ENCODE measurements around the gene CUBN.
A peak's percentile ranks its signal among the peaks of the same experiment; 100 is the strongest.

The CUBN gene

DNA sequence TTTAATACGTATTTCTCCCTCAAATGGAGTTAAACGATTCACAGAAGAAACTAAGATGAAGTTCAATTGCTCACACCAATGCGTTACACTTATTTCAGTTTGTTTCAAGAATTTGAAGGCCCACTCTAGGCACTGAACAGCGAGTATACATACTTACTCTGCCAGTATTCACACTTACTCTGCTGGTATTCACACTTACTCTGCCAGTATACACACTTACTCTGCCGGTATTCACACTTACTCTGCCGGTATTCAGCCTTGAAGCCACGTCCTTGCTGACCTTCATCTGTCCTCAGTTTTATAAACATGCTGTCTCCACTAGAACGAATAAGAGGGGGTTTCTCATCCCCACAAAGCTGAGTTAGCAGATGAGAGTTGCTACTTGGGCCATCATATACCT, 86.0 kb downstream of the CUBN start:
- Histone ChIP-seq H3K36me3 (ENCODE audit: control insufficient read depth, insufficient read depth, low read length) (no peaks in the 10 kb centered on the region), H3K27ac (ENCODE audit: low read depth, low read length, severe bottlenecking) (no peak overlapping the region), H3K9me3 (ENCODE audit: control insufficient read depth, low read length) (no peaks in the 10 kb centered on the region), H3K4me1 (ENCODE audit: control insufficient read depth, insufficient read depth, low read length, poor library complexity, severe bottlenecking) (peaks cover 8% of the 10 kb centered on the region), H3K4me3 (ENCODE audit: extremely low read depth, insufficient read depth, low read length, poor library complexity, severe bottlenecking) (no peak overlapping the region)
- 87 to 89% methylated on average over 5 to 6 of the region's 8 CpGs for WGBS, 2 experiments (ENCODE audit: insufficient coverage in 2 of 2)

DNA sequence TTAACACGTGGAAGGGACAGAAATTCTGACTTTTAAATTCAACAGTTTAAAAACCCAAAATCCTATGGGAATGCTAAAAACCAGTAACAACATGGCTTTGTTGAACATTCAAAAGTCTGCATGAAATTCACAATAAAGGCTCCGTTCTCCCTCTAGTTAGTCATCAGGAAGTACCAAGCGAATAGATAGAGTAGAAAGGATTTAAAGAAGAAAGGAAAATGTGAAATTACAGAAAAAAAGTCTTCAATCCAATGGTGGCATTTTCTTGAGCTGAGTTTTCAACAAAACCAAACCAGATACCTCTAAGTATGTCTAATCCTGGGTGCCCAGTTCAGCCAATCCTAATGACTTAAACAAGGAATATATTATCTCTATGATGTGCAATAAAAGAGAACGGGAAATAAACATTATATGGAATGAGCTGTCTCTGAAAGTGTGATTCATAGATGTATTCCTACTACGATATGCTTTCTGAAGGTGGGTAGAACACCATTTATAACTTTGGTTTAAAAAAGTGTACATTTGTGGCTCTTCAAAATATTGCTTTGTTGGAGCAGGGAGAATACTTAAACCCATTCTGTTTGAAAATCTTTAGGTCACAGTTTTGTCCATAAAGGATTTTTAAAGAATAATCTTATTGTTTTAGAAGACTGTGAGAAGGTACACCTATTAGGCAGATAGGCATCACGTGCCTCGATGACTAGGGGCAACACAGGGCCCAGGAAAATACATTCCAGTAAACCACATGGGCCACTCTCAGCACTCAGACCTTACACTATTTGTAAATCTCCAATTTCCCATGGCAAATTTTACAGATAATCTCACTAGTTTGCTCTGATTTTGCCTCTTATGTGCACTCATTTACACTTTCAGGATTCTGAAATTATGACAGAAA, 87.7 kb downstream of the CUBN start:
- H3K9me3 ChIP-seq (ENCODE audit: control insufficient read depth, low read length): no peaks in the 10 kb centered on the region
- 100% methylated on average over 1 of the region's 7 CpGs; no CpG with 5 or more reads in 1 of the 2 experiments for WGBS, 2 experiments (ENCODE audit: insufficient coverage in 2 of 2)
- no peaks in the 10 kb centered on the region for H3K36me3 ChIP-seq (ENCODE audit: control insufficient read depth, insufficient read depth, low read length)
- no peak overlapping the region for H3K4me3 ChIP-seq (ENCODE audit: extremely low read depth, insufficient read depth, low read length, poor library complexity, severe bottlenecking)
- peaks cover 11% of the 10 kb centered on the region for H3K4me1 ChIP-seq (ENCODE audit: control insufficient read depth, insufficient read depth, low read length, poor library complexity, severe bottlenecking)
- H3K27ac ChIP-seq (ENCODE audit: low read depth, low read length, severe bottlenecking): no peak overlapping the region

DNA sequence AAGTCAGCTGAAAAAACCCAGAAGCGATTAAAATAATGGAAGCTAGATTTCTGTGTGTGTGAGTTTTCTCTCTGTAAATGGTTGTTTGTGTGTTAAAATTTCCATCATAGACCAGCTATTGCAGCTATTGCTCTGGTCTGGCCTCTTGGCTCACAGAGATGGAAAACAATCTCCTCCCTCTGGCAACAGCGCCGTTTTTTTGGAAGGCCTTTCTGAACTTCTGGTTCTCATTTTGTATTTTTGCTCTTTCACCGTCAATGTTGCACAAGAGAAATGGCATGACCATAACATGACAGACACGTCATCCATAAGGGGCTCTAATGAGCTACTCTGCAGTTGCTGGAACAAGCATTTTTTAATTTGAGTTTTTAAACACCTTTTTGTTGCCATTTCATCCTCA, 91.0 kb downstream of the CUBN start:
- WGBS, 2 experiments (ENCODE audit: insufficient coverage in 2 of 2): 87 to 98% methylated on average over 4 to 5 of the region's 5 CpGs

DNA sequence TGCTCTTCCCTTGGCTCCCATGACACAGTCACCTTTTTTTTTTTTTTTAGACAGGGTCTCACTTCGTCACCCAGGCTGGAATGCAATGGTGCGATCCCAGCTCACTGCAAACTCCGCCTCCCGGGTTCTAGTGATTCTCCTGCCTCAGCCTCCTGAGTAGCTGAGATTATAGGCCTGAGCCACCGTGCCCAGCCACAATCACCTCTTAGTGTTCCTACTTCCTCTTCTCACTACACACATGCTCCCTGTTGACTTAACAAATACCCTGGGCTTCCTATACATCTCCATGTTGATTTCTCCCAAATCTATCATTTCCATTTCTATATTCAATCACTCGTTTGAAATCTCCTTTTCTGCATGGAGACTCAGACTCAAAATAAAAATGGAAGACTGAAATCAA, 91.7 kb downstream of the CUBN start:
- Histone ChIP-seq H3K4me3 (ENCODE audit: extremely low read depth, insufficient read depth, low read length, poor library complexity, severe bottlenecking) (no peak overlapping the region), H3K9me3 (ENCODE audit: control insufficient read depth, low read length) (no peaks in the 10 kb centered on the region)
- WGBS, 2 experiments (ENCODE audit: insufficient coverage in 2 of 2): 97 to 98% methylated on average over 3 to 5 of the region's 6 CpGs

More for the DNA sequence above, 91.0 kb downstream of the CUBN start:
- Histone ChIP-seq H3K36me3 (ENCODE audit: control insufficient read depth, insufficient read depth, low read length) (no peaks in the 10 kb centered on the region), H3K9me3 (ENCODE audit: control insufficient read depth, low read length) (no peaks in the 10 kb centered on the region), H3K27ac (ENCODE audit: low read depth, low read length, severe bottlenecking) (no peak overlapping the region), H3K4me1 (ENCODE audit: control insufficient read depth, insufficient read depth, low read length, poor library complexity, severe bottlenecking) (peaks cover 11% of the 10 kb centered on the region), H3K4me3 (ENCODE audit: extremely low read depth, insufficient read depth, low read length, poor library complexity, severe bottlenecking) (no peak overlapping the region)

DNA sequence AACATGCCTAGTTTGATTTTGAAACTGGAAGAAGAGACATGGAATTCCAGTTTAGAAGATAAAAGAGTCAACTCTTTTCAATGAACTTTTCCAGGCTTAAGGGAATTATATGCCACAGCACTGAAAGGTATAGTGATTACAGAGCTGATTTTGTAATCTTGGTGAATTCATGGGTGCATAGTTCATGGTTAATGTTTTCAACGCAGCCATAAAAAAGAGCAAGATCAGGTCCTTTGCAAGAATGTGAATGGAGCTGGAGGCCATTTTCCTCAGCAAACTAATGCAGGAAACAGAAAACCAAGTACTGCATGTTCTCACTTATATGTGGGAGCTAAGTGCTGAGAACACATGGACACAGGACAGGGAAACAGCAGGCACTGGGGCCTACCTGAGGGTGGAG, 94.2 kb downstream of the CUBN start:
- Histone ChIP-seq H3K4me1 (ENCODE audit: control insufficient read depth, insufficient read depth, low read length, poor library complexity, severe bottlenecking) (peaks cover 21% of the 10 kb centered on the region), H3K9me3 (ENCODE audit: control insufficient read depth, low read length) (no peaks in the 10 kb centered on the region), H3K27ac (ENCODE audit: low read depth, low read length, severe bottlenecking) (no peak overlapping the region), H3K36me3 (ENCODE audit: control insufficient read depth, insufficient read depth, low read length) (no peaks in the 10 kb centered on the region), H3K4me3 (ENCODE audit: extremely low read depth, insufficient read depth, low read length, poor library complexity, severe bottlenecking) (no peak overlapping the region)
- WGBS, 2 experiments (ENCODE audit: insufficient coverage in 2 of 2): 100% methylated on average over 1 of the region's 1 CpG; no CpG with 5 or more reads in 1 of the 2 experiments

More for the DNA sequence above, 91.7 kb downstream of the CUBN start:
- Histone ChIP-seq H3K36me3 (ENCODE audit: control insufficient read depth, insufficient read depth, low read length) (no peaks in the 10 kb centered on the region), H3K4me1 (ENCODE audit: control insufficient read depth, insufficient read depth, low read length, poor library complexity, severe bottlenecking) (peaks cover 11% of the 10 kb centered on the region), H3K27ac (ENCODE audit: low read depth, low read length, severe bottlenecking) (no peak overlapping the region)

DNA sequence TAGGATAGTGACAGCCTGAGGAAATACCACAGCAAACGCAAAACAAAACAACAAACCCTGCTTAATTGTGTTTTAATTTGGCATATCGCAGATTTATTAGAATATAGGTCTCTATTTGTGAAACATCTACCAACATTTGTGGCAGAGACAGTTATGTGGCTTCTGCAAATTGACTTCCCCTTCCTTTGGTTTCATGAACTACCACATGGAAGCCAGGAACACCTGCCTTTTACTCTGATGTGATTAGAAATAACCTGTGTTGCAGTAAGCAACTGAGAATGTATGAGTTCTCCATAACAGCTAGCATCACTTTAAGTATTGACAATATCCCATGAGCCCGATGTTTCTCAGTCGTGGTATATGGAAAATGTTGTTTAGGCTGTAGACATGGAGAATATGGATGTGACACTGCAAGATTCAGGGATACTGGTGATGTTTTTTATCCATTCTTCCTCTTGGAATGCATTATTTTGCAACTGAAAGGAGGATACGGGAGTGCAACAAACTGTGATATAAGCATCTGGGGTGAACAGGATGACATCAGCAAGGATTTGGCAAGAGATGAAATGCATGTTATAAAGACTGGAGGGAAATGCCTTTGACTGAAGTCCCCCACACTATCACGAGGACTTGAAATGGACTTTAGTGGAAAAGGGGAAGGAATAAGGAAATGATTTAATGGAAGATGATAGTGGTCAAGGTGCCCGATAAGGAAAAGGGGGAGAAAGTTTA, 95.9 kb downstream of the CUBN start:
- H3K36me3 ChIP-seq (ENCODE audit: control insufficient read depth, insufficient read depth, low read length): no peaks in the 10 kb centered on the region
- no peak overlapping the region for H3K4me3 ChIP-seq (ENCODE audit: extremely low read depth, insufficient read depth, low read length, poor library complexity, severe bottlenecking)
- no peak overlapping the region for H3K27ac ChIP-seq (ENCODE audit: low read depth, low read length, severe bottlenecking)
- 100% methylated on average over 2 to 4 of the region's 7 CpGs for WGBS, 2 experiments (ENCODE audit: insufficient coverage in 2 of 2)
- H3K9me3 ChIP-seq (ENCODE audit: control insufficient read depth, low read length): no peaks in the 10 kb centered on the region
- peaks cover 33% of the 10 kb centered on the region for H3K4me1 ChIP-seq (ENCODE audit: control insufficient read depth, insufficient read depth, low read length, poor library complexity, severe bottlenecking)

DNA sequence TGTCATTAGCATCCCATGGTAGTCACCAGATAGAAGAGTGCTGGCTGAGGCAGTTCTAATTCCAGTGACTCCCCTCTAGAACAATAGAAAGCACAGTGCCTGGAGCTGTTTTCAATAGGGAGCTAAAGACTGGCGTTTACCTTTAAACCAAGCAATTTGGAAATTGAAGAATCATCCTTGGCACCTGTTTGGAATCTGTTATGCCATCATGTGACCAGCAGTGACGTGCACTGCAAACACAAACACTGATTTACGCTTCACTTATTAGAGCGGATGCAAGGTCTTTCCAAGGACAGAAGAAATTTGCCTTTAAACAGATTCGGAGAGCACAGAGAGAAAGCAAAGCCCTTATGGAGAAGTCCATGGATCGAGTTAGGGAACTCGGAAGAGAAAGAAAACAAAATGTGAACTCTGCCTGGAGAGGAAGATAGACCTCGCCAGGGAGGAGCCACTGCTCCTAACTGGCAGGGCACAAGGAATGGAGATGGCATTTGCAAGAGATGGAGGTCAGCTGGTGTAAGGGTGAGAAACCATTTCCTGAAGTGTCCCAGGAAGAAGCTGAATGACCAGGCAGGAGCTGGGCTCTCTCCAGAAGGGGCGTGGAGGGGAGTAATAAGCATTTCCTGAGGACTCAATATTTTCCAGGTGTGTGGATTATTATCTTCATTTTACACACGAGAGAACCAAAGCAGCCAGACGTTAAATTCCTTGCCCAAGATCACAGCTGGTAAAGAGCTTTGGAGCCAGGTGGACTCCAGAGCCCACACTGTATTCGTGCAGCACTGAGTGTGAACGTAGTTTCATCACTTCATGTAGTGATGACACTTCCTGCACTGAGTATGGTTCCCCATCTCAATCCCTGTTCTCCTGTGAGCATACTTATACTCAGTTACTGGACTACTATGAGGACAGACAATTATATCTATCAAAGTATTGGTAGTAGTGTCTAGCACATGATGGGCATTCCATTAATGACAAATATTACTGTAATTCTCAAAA, 97.7 kb downstream of the CUBN start:
- no peak overlapping the region for H3K4me3 ChIP-seq (ENCODE audit: extremely low read depth, insufficient read depth, low read length, poor library complexity, severe bottlenecking)
- H3K9me3 ChIP-seq (ENCODE audit: control insufficient read depth, low read length): no peaks in the 10 kb centered on the region
- no peaks in the 10 kb centered on the region for H3K36me3 ChIP-seq (ENCODE audit: control insufficient read depth, insufficient read depth, low read length)
- no peak overlapping the region for H3K27ac ChIP-seq (ENCODE audit: low read depth, low read length, severe bottlenecking)
- peaks cover 43% of the 10 kb centered on the region for H3K4me1 ChIP-seq (ENCODE audit: control insufficient read depth, insufficient read depth, low read length, poor library complexity, severe bottlenecking)
- 92 to 95% methylated on average over 13 of the region's 13 CpGs for WGBS, 2 experiments (ENCODE audit: insufficient coverage in 2 of 2)

DNA sequence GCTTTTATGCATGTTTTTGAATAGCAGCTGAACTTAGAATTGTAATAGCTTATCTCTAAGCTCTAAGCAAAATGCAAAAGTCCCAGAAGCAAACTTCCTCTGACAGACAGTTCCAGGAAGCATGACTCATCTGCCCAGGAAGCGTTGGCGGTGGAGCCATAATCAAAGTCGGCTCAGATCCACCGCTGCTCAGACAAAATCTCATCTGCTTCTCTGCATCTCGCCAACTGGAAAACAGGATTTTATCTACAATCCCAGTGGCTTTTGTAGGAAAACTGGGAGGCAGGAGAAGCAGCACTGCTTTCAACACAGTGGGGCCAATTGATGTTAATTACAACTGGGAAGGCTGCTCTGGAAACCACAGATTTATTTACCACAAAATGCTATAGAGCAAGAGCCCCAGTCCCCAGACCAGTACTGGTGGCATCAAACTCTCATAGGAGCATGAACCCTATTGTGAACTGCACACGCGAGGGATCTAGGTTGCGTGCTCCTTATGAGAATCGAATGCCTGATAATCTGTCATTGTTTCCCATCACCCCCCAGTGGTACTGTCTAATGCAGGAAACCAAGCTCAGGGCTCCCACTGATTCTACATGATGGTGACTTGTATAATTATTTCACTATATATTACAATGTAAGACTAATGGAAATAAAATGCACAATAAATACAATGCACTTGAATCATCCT, 99.9 kb downstream of the CUBN start:
- WGBS, 2 experiments (ENCODE audit: insufficient coverage in 2 of 2): 49 to 51% methylated on average over 8 to 9 of the region's 9 CpGs
- Histone ChIP-seq H3K36me3 (ENCODE audit: control insufficient read depth, insufficient read depth, low read length) (no peaks in the 10 kb centered on the region), H3K27ac (ENCODE audit: low read depth, low read length, severe bottlenecking) (peak overlapping the region; percentile 89), H3K9me3 (ENCODE audit: control insufficient read depth, low read length) (no peaks in the 10 kb centered on the region), H3K4me3 (ENCODE audit: extremely low read depth, insufficient read depth, low read length, poor library complexity, severe bottlenecking) (no peak overlapping the region), H3K4me1 (ENCODE audit: control insufficient read depth, insufficient read depth, low read length, poor library complexity, severe bottlenecking) (peaks cover 57% of the 10 kb centered on the region)

DNA sequence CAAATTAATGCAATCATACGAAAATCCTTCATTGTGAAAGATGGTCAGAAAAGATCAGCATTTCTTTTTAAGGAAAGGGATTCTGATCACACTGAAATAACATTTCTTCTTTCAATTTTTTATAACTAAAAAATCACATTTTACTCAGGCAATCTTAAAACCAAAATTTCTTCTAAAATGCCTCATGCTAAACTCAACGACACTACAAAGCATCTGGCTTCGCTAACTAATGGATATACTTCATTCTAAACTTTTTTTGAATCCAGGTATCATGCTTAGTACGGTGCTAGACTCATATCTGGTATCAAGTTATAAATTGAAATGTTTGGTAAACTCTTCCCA, 100.4 kb downstream of the CUBN start:
- H3K27ac ChIP-seq (ENCODE audit: low read depth, low read length, severe bottlenecking): peak overlapping the region; percentile 89

DNA sequence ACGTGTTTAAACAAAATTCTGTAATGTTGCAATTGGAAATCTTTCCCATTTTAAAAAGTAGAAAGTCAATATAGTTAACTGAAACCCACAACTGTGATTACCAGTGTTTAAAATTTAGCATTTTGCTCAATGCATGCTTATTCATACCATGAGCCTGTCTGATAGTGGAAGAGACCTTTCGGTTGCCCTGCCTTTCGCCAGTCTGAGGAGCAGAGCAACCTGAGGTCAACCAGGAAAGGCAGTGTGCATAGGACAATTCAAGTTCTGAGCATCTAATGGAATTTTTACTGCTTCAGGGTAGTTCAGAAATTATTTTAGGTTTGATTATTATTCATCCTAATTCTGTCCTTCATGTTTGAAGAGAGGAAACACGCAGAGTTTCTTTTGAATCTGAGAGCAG, 100.8 kb downstream of the CUBN start:
- Histone ChIP-seq H3K4me3 (ENCODE audit: extremely low read depth, insufficient read depth, low read length, poor library complexity, severe bottlenecking) (no peak overlapping the region), H3K9me3 (ENCODE audit: control insufficient read depth, low read length) (no peaks in the 10 kb centered on the region), H3K4me1 (ENCODE audit: control insufficient read depth, insufficient read depth, low read length, poor library complexity, severe bottlenecking) (peaks cover 67% of the 10 kb centered on the region), H3K36me3 (ENCODE audit: control insufficient read depth, insufficient read depth, low read length) (no peaks in the 10 kb centered on the region), H3K27ac (ENCODE audit: low read depth, low read length, severe bottlenecking) (peak overlapping the region; percentile 89)
- WGBS, 2 experiments (ENCODE audit: insufficient coverage in 2 of 2): 75 to 77% methylated on average over 2 to 3 of the region's 4 CpGs

More for the DNA sequence above, 100.4 kb downstream of the CUBN start:
- WGBS, 2 experiments (ENCODE audit: insufficient coverage in 2 of 2): no CpG with 5 or more reads among the region's 4 CpGs
- Histone ChIP-seq H3K36me3 (ENCODE audit: control insufficient read depth, insufficient read depth, low read length) (no peaks in the 10 kb centered on the region), H3K4me1 (ENCODE audit: control insufficient read depth, insufficient read depth, low read length, poor library complexity, severe bottlenecking) (peaks cover 63% of the 10 kb centered on the region), H3K9me3 (ENCODE audit: control insufficient read depth, low read length) (no peaks in the 10 kb centered on the region), H3K4me3 (ENCODE audit: extremely low read depth, insufficient read depth, low read length, poor library complexity, severe bottlenecking) (no peak overlapping the region)

Data from mesodermal cell (in vitro differentiated cells).